ENCODE results near the gene SPIRE1.

SPIRE1 gene

GRCh38 chr18:12445554-12445953 lies 212.4 kb downstream of the SPIRE1 start:
- H3K4me1 ChIP-seq (ENCODE audit: insufficient read depth, low read length): no peaks in the 10 kb centered on the region
- no peak overlapping the region for H3K9ac ChIP-seq (ENCODE audit: low read depth, low read length)
- H4K20me1 ChIP-seq (ENCODE audit: insufficient read depth, low read length): no peaks in the 10 kb centered on the region
- no peaks in the 10 kb centered on the region for H3K36me3 ChIP-seq (ENCODE audit: insufficient read depth, low read length)
- no peaks in the 10 kb centered on the region for H3K27me3 ChIP-seq (ENCODE audit: insufficient read depth, low read length, poor library complexity)
- H3K4me3 ChIP-seq (ENCODE audit: low read depth in 1 of 2, low read length in 2 of 2): no peak overlapping the region
- H2AFZ ChIP-seq (ENCODE audit: low read depth, low read length): no peak overlapping the region
- no peak for TF ChIP-seq EZH2 (IDR thresholded peaks at IDR 0.05; ENCODE audit: borderline replicate concordance, low read depth, low read length, severe bottlenecking)
- TF ChIP-seq, protein P1, sequence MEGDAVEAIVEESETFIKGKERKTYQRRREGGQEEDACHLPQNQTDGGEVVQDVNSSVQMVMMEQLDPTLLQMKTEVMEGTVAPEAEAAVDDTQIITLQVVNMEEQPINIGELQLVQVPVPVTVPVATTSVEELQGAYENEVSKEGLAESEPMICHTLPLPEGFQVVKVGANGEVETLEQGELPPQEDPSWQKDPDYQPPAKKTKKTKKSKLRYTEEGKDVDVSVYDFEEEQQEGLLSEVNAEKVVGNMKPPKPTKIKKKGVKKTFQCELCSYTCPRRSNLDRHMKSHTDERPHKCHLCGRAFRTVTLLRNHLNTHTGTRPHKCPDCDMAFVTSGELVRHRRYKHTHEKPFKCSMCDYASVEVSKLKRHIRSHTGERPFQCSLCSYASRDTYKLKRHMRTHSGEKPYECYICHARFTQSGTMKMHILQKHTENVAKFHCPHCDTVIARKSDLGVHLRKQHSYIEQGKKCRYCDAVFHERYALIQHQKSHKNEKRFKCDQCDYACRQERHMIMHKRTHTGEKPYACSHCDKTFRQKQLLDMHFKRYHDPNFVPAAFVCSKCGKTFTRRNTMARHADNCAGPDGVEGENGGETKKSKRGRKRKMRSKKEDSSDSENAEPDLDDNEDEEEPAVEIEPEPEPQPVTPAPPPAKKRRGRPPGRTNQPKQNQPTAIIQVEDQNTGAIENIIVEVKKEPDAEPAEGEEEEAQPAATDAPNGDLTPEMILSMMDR (IDR thresholded peaks at IDR 0.05; ENCODE audit: borderline replicate concordance, extremely low read depth, low read length, poor library complexity, severe bottlenecking): no peak
- no peak overlapping the region for H3K27ac ChIP-seq (ENCODE audit: low read length)
- no peak for ATAC-seq (ENCODE audit: insufficient read depth, low read depth)
- H3K79me2 ChIP-seq (ENCODE audit: insufficient read depth, low read length): no peaks in the 10 kb centered on the region
- DNase-seq: no peak
- peaks cover 2% of the 10 kb centered on the region for H3K9me3 ChIP-seq (ENCODE audit: insufficient read depth, low read length, severe bottlenecking)
- H3K4me2 ChIP-seq (ENCODE audit: insufficient read depth, low read length): no peak overlapping the region

DNA sequence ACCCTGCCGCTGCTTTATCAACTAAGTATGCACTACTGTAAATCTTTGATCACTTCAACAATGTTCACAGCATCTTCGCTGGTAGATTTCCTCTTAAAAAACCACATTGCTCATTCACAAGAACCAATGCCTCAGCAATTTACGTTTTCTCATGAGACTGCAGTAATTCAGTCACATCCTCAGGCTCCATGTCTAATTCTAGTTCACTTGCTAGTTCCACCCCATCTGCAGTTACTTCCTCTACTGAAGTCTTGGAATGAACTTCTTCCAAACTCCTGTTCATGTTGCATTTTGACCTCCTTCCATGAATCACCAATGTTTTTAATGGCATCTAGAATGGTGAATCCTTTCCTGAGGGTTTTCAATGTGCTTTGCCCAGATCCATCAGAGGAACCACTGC lies 214.4 kb downstream of the SPIRE1 start:
- Histone ChIP-seq H3K27ac (ENCODE audit: low read length) (no peak overlapping the region), H2AFZ (ENCODE audit: low read depth, low read length) (no peak overlapping the region), H3K4me3 (ENCODE audit: low read depth in 1 of 2, low read length in 2 of 2) (no peak overlapping the region), H3K9me3 (ENCODE audit: insufficient read depth, low read length, severe bottlenecking) (peaks cover 2% of the 10 kb centered on the region), H3K9ac (ENCODE audit: low read depth, low read length) (no peak overlapping the region), H3K4me1 (ENCODE audit: insufficient read depth, low read length) (no peaks in the 10 kb centered on the region), H4K20me1 (ENCODE audit: insufficient read depth, low read length) (no peaks in the 10 kb centered on the region), H3K79me2 (ENCODE audit: insufficient read depth, low read length) (no peaks in the 10 kb centered on the region), H3K27me3 (ENCODE audit: insufficient read depth, low read length, poor library complexity) (no peaks in the 10 kb centered on the region), H3K4me2 (ENCODE audit: insufficient read depth, low read length) (no peak overlapping the region), H3K36me3 (ENCODE audit: insufficient read depth, low read length) (no peaks in the 10 kb centered on the region)
- DNase-seq (no peak), ATAC-seq (ENCODE audit: insufficient read depth, low read depth) (no peak)
- TF ChIP-seq, protein P1 (IDR thresholded peaks at IDR 0.05; ENCODE audit: borderline replicate concordance, extremely low read depth, low read length, poor library complexity, severe bottlenecking): no peak
- TF ChIP-seq EZH2 (IDR thresholded peaks at IDR 0.05; ENCODE audit: borderline replicate concordance, low read depth, low read length, severe bottlenecking): no peak

DNA sequence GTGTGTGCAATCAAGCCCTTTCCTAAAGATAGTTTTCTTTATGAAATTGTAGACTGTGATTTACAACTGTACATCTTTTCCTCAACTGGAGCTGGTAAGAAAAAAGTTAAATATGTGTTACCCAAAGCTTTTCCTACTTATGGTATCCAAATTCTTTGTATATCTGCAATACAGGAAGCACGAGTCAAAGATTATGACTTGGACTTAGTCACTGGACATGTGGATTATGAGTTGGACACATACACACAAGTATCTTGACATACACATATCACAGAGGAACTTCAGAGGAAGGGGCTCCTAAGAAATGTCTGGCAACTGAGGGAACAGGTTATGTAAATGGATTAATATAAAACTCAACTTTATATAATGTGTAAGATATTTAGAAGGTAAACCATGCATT lies 215.0 kb downstream of the SPIRE1 start:
- no peak overlapping the region for H3K4me2 ChIP-seq (ENCODE audit: insufficient read depth, low read length)
- ATAC-seq (ENCODE audit: insufficient read depth, low read depth): no peak
- H3K4me3 ChIP-seq (ENCODE audit: low read depth in 1 of 2, low read length in 2 of 2): no peak overlapping the region
- H4K20me1 ChIP-seq (ENCODE audit: insufficient read depth, low read length): no peaks in the 10 kb centered on the region
- no peaks in the 10 kb centered on the region for H3K36me3 ChIP-seq (ENCODE audit: insufficient read depth, low read length)
- peaks cover 2% of the 10 kb centered on the region for H3K9me3 ChIP-seq (ENCODE audit: insufficient read depth, low read length, severe bottlenecking)
- H3K27me3 ChIP-seq (ENCODE audit: insufficient read depth, low read length, poor library complexity): no peaks in the 10 kb centered on the region
- no peak overlapping the region for H3K9ac ChIP-seq (ENCODE audit: low read depth, low read length)
- H3K27ac ChIP-seq (ENCODE audit: low read length): no peak overlapping the region
- H3K79me2 ChIP-seq (ENCODE audit: insufficient read depth, low read length): no peaks in the 10 kb centered on the region
- TF ChIP-seq EZH2 (IDR thresholded peaks at IDR 0.05; ENCODE audit: borderline replicate concordance, low read depth, low read length, severe bottlenecking): no peak
- TF ChIP-seq, protein P1 (IDR thresholded peaks at IDR 0.05; ENCODE audit: borderline replicate concordance, extremely low read depth, low read length, poor library complexity, severe bottlenecking): no peak
- H3K4me1 ChIP-seq (ENCODE audit: insufficient read depth, low read length): no peaks in the 10 kb centered on the region
- no peak overlapping the region for H2AFZ ChIP-seq (ENCODE audit: low read depth, low read length)
- DNase-seq: no peak
